Hepatocyte (in vitro differentiated cells): ENCODE measurements around the gene KCP.

Experiments
- EZH2 ChIP-seq: fragments of 200-600 bp; sonication (generic); IDR thresholded peaks from 2 replicates; pipeline ENCODE4 v1.6.1; 2016; ENCODE audit warnings: antibody characterized with exemption, mild to moderate bottlenecking, borderline replicate concordance
- TF ChIP-seq, protein P1 (sequence below): fragments of 200-600 bp; sonication (generic); IDR thresholded peaks from 2 replicates; pipeline ENCODE4 v1.5.1; 2016; ENCODE audit warnings: antibody characterized with exemption, mild to moderate bottlenecking; ENCODE audit not compliant: poor library complexity

DNA sequence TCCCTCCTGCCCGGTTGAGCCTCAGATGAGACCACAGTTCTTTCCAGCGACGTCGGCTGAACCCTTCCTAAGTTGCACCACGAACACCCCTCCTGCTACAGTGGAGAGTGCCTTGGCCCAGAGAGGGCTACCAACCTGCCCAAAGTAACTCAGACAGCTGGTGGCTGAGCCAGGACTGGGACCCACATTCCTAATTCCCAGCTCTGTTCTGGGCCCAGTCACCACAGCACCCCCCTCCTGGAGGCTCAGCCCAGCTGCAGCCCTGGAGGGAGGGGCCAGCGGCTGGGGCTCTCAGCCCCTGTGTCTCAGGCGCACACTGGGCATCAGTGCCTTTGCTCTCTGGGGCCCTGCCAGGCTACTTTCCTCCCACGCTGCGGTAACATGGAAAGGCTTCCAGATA, 37.3 kb downstream of the KCP start:
- TF ChIP-seq, protein P1, sequence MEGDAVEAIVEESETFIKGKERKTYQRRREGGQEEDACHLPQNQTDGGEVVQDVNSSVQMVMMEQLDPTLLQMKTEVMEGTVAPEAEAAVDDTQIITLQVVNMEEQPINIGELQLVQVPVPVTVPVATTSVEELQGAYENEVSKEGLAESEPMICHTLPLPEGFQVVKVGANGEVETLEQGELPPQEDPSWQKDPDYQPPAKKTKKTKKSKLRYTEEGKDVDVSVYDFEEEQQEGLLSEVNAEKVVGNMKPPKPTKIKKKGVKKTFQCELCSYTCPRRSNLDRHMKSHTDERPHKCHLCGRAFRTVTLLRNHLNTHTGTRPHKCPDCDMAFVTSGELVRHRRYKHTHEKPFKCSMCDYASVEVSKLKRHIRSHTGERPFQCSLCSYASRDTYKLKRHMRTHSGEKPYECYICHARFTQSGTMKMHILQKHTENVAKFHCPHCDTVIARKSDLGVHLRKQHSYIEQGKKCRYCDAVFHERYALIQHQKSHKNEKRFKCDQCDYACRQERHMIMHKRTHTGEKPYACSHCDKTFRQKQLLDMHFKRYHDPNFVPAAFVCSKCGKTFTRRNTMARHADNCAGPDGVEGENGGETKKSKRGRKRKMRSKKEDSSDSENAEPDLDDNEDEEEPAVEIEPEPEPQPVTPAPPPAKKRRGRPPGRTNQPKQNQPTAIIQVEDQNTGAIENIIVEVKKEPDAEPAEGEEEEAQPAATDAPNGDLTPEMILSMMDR, result no peak
- no peak for TF ChIP-seq EZH2
